CD4-positive, alpha-beta T cell treated with Interleukin-17A for 1 hour (primary cell): ENCODE data around the gene P4HTM.
A peak's percentile ranks its signal among the peaks of the same experiment; 100 is the strongest.

ENCODE experiments used
- DNase-seq: peaks from one replicate; pipeline ENCODE4 v3.0.0-alpha.2; 2020

P4HTM gene

GRCh38 chr3:49025793-49026520, 35.9 kb downstream of the P4HTM start:
- DNase-seq, result no peak

GRCh38 chr3:49026536-49026935, 36.5 kb downstream of the P4HTM start:
- no peak for DNase-seq

GRCh38 chr3:49027634-49028033, 37.6 kb downstream of the P4HTM start:
- no peak for DNase-seq

- DNase-seq, result no peak
These were observed 38.2 kb downstream of the P4HTM start for GRCh38 chr3:49028298-49028672.

- DNase-seq, result peak; percentile 96
These were observed 38.9 kb downstream of the P4HTM start, which contains the start of gene IMPDH2 for GRCh38 chr3:49028673-49029562. Gene IMPDH2, minus strand, starts transcription at chr3:49029398. Its CDS starts 48 bp downstream, at chr3:49029350.

- no peak for DNase-seq
These were observed 39.5 kb downstream of the P4HTM start for GRCh38 chr3:49029563-49029884.

GRCh38 chr3:49030321-49030720, 40.3 kb downstream of the P4HTM start:
- no peak for DNase-seq

GRCh38 chr3:49032646-49033304, 42.7 kb downstream of the P4HTM start:
- DNase-seq, result no peak

GRCh38 chr3:49034650-49035049, 44.6 kb downstream of the P4HTM start:
- DNase-seq, result no peak

- no peak for DNase-seq
These were observed 45.2 kb downstream of the P4HTM start for GRCh38 chr3:49035281-49035680.

- DNase-seq, result no peak
These were observed 63.5 kb downstream of the P4HTM start for GRCh38 chr3:49053543-49053942.

- DNase-seq, result no peak
These were observed 64.4 kb downstream of the P4HTM start for GRCh38 chr3:49054344-49054862.
